ENCODE results near the gene RAP1GAP. TPM values are rescaled to one million over a fixed set of nuclear protein-coding genes. Genes with fewer than 3 reads are reported as not detected.
A peak's percentile ranks its signal among the peaks of the same experiment; 100 is the strongest.

Gene RAP1GAP
- 0.35 TPM for polyA plus RNA-seq (2013, experiment 1 of 2; ENCODE audit: insufficient read length)
- 0.36 TPM for polyA plus RNA-seq (2013, experiment 2 of 2; ENCODE audit: insufficient read length)

GRCh38 chr1:21669258-21670058, at the start of gene RAP1GAP:
Gene RAP1GAP, minus strand, starts transcription at chr1:21669357. Its CDS starts 49,325 bp downstream, at chr1:21620032.
- no peak for DNase-seq

GRCh38 chr1:21716169-21716568, 47.0 kb upstream of the RAP1GAP start:
- DNase-seq: no peak

GRCh38 chr1:21707891-21708290, 38.7 kb upstream of the RAP1GAP start:
- DNase-seq: no peak

GRCh38 chr1:21707086-21707840, 38.1 kb upstream of the RAP1GAP start:
- DNase-seq: no peak

- peak; percentile 12 for DNase-seq
Observed at GRCh38 chr1:21706151-21706835, 37.1 kb upstream of the RAP1GAP start.

GRCh38 chr1:21705303-21705980, 36.3 kb upstream of the RAP1GAP start:
- DNase-seq: no peak

GRCh38 chr1:21704145-21704544, 35.0 kb upstream of the RAP1GAP start:
- DNase-seq: no peak

GRCh38 chr1:21703318-21703963, 34.3 kb upstream of the RAP1GAP start:
- DNase-seq: peak; percentile 78

GRCh38 chr1:21702780-21703179, 33.6 kb upstream of the RAP1GAP start:
- no peak for DNase-seq

- no peak for DNase-seq
Observed at GRCh38 chr1:21701401-21701800, 32.2 kb upstream of the RAP1GAP start.

- no peak for DNase-seq
Observed at GRCh38 chr1:21700094-21700493, 30.9 kb upstream of the RAP1GAP start.

GRCh38 chr1:21696931-21697330, 27.8 kb upstream of the RAP1GAP start:
- no peak for DNase-seq

GRCh38 chr1:21693732-21694131, 24.6 kb upstream of the RAP1GAP start:
- peak; percentile 13 for DNase-seq

GRCh38 chr1:21691739-21692138, 22.6 kb upstream of the RAP1GAP start:
- no peak for DNase-seq

- no peak for DNase-seq
Observed at GRCh38 chr1:21689661-21690372, 20.7 kb upstream of the RAP1GAP start.

GRCh38 chr1:21687081-21687529, 17.9 kb upstream of the RAP1GAP start:
- DNase-seq: no peak

- no peak for DNase-seq
Observed at GRCh38 chr1:21685946-21686678, 17.0 kb upstream of the RAP1GAP start.

GRCh38 chr1:21681426-21681825, 12.3 kb upstream of the RAP1GAP start:
- no peak for DNase-seq

- DNase-seq: peak; percentile 36
Observed at GRCh38 chr1:21680918-21681317, 11.8 kb upstream of the RAP1GAP start.

GRCh38 chr1:21680381-21680780, 11.2 kb upstream of the RAP1GAP start:
- DNase-seq: no peak
